ENCODE measurements around the gene LCORL. TPM values are rescaled to one million over a fixed set of nuclear protein-coding genes. Genes with fewer than 3 reads are reported as not detected.
"Not testable (repeated sequence)": the region's sequence is repeated elsewhere in the genome, so short reads cannot be mapped to it uniquely, and the experiment has no call there.

The LCORL gene
- total RNA-seq, 1 donor from 2014 or later, result 9.5 TPM

GRCh38 chr4:18007625-18008024 lies 13.9 kb downstream of the LCORL start:
- Mint-ChIP-seq H3K4me1 (ENCODE audit: low read depth) (peaks cover 11% of the 10 kb centered on the region), H3K27ac (no peak overlapping the region), H3K27me3 (ENCODE audit: low read depth) (no peaks in the 10 kb centered on the region), H3K4me3 (ENCODE audit: low read depth) (no peak overlapping the region), H3K36me3 (ENCODE audit: low read depth) (peaks cover 12% of the 10 kb centered on the region), H3K9me3 (peaks cover 16% of the 10 kb centered on the region)
- no peak for DNase-seq (ENCODE audit: low spot score)
- intact Hi-C loops (cut with micrococcal nuclease), result no loop called here

DNA sequence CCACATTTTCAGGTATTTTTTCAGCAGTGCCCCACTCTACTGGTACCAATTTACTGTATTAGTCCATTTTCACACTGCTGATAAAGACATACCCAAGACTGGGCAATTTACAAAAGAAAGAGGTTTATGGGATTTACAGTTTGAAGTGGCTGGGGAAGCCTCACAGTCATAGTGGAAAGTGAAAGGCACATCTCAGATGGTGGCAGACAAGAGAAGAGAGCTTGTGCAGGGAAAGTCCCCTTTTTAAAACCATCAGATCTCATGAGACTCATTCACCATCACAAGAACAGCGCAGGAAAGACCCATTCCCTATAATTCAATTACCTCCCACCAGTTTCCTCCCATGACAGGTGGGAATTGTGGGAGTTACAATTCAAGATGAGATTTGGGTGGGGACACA lies 15.1 kb downstream of the LCORL start:
- DNase-seq (ENCODE audit: low spot score); intact Hi-C loops (cut with micrococcal nuclease); H3K27ac Mint-ChIP-seq; H3K4me3 Mint-ChIP-seq (ENCODE audit: low read depth); H3K27me3 Mint-ChIP-seq (ENCODE audit: low read depth): not testable (repeated sequence)
- Mint-ChIP-seq H3K9me3 (peaks cover 16% of the 10 kb centered on the region), H3K4me1 (ENCODE audit: low read depth) (peaks cover 11% of the 10 kb centered on the region), H3K36me3 (ENCODE audit: low read depth) (peaks cover 12% of the 10 kb centered on the region)

DNA sequence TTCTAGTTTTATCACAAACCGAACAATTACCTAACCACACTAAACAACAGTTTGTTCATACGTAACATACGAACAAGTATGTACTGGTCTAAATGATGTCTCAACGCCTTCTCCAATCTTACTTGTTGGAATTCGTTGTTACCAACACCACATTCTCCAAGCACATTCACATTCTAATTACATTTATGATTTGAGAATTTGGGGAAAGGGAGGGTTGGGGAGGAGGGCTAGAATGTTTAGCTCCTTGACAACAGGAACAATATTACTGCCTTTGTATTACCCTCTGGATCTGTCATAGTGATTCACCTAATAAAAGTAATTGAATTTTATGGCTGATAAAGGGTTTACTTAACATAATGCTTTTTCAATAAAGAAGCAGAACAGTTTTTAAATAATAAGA lies 24.4 kb downstream of the LCORL start:
- intact Hi-C loops (cut with micrococcal nuclease), result no loop called here
- no peak overlapping the region for H3K27ac Mint-ChIP-seq

DNA sequence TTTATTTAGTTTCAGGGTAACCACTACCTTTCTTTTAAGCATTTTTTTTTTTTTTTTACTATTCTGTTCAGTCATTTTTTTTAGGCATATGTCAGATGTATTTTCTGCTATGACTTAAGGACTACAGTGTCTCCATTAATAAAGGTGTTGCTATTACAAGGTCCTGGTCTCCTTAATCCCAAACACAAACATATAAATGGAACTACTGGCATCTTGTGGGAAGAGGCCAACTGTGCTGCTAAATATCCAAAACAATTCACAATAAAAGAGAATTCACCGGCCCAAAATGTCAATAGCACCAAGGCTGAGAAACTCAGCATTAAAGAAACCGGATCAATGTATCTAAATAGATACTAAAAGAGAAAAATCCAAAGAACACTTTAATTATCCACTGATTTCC lies 26.4 kb downstream of the LCORL start:
- no peak overlapping the region for H3K27ac Mint-ChIP-seq
- no peak overlapping the region for H3K4me3 Mint-ChIP-seq (ENCODE audit: low read depth)
- no peaks in the 10 kb centered on the region for H3K36me3 Mint-ChIP-seq (ENCODE audit: low read depth)
- intact Hi-C loops (cut with micrococcal nuclease), result no loop called here
- H3K27me3 Mint-ChIP-seq (ENCODE audit: low read depth), result peaks cover 3% of the 10 kb centered on the region
- H3K4me1 Mint-ChIP-seq (ENCODE audit: low read depth), result no peaks in the 10 kb centered on the region
- DNase-seq (ENCODE audit: low spot score), result no peak
- H3K9me3 Mint-ChIP-seq, result peaks cover 4% of the 10 kb centered on the region

More for the DNA sequence above, 24.4 kb downstream of the LCORL start:
- H3K27me3 Mint-ChIP-seq (ENCODE audit: low read depth), result peaks cover 3% of the 10 kb centered on the region
- no peaks in the 10 kb centered on the region for H3K36me3 Mint-ChIP-seq (ENCODE audit: low read depth)
- no peak for DNase-seq (ENCODE audit: low spot score)
- H3K9me3 Mint-ChIP-seq, result no peaks in the 10 kb centered on the region
- H3K4me1 Mint-ChIP-seq (ENCODE audit: low read depth), result no peaks in the 10 kb centered on the region
- H3K4me3 Mint-ChIP-seq (ENCODE audit: low read depth), result no peak overlapping the region

- intact Hi-C loops (cut with micrococcal nuclease), result no loop called here
- Mint-ChIP-seq H3K36me3 (ENCODE audit: low read depth) (peaks cover 7% of the 10 kb centered on the region), H3K27me3 (ENCODE audit: low read depth) (no peaks in the 10 kb centered on the region), H3K9me3 (peaks cover 60% of the 10 kb centered on the region), H3K4me1 (ENCODE audit: low read depth) (no peaks in the 10 kb centered on the region), H3K27ac (no peak overlapping the region), H3K4me3 (ENCODE audit: low read depth) (no peak overlapping the region)
- DNase-seq (ENCODE audit: low spot score), result no peak
These were observed 35.7 kb downstream of the LCORL start for GRCh38 chr4:17985832-17986231.

- Mint-ChIP-seq H3K36me3 (ENCODE audit: low read depth) (no peaks in the 10 kb centered on the region), H3K27me3 (ENCODE audit: low read depth) (no peaks in the 10 kb centered on the region), H3K4me3 (ENCODE audit: low read depth) (no peak overlapping the region), H3K4me1 (ENCODE audit: low read depth) (no peaks in the 10 kb centered on the region), H3K9me3 (peaks cover 38% of the 10 kb centered on the region), H3K27ac (no peak overlapping the region)
- intact Hi-C loops (cut with micrococcal nuclease), result no loop called here
- no peak for DNase-seq (ENCODE audit: low spot score)
These were observed 40.5 kb downstream of the LCORL start for GRCh38 chr4:17981063-17981462.

GRCh38 chr4:17968721-17969120 lies 52.8 kb downstream of the LCORL start:
- H3K9me3 Mint-ChIP-seq, result no peaks in the 10 kb centered on the region
- intact Hi-C loops (cut with micrococcal nuclease), result no loop called here

DNA sequence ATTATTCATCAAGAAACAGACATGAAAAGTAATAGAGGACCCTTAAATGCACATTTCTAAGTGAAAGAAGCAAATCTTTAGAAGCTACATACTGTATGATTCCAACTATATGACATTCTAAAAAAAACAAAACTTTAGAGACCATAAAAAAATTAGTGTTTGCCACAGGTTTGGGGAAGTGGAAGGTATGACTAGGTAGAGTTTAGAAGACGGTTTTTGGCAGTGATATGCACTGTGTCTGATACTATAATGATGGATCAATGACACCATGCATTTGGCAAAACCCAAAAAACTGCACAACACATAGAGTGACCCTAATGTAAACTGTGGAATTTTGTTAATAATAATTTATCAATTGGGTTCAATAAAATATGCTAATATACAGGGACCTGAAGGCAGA lies 54.5 kb downstream of the LCORL start:
- intact Hi-C loops (cut with micrococcal nuclease), result no loop called here
- no peaks in the 10 kb centered on the region for H3K27me3 Mint-ChIP-seq (ENCODE audit: low read depth)
- H3K4me3 Mint-ChIP-seq (ENCODE audit: low read depth), result no peak overlapping the region
- no peaks in the 10 kb centered on the region for H3K9me3 Mint-ChIP-seq
- no peak overlapping the region for H3K27ac Mint-ChIP-seq
- peaks cover 2% of the 10 kb centered on the region for H3K36me3 Mint-ChIP-seq (ENCODE audit: low read depth)
- no peaks in the 10 kb centered on the region for H3K4me1 Mint-ChIP-seq (ENCODE audit: low read depth)
- DNase-seq (ENCODE audit: low spot score), result no peak

More at GRCh38 chr4:17968721-17969120, 52.8 kb downstream of the LCORL start:
- no peak for DNase-seq (ENCODE audit: low spot score)
- Mint-ChIP-seq H3K4me1 (ENCODE audit: low read depth) (no peaks in the 10 kb centered on the region), H3K36me3 (ENCODE audit: low read depth) (no peaks in the 10 kb centered on the region), H3K4me3 (ENCODE audit: low read depth) (no peak overlapping the region), H3K27ac (no peak overlapping the region), H3K27me3 (ENCODE audit: low read depth) (no peaks in the 10 kb centered on the region)

DNA sequence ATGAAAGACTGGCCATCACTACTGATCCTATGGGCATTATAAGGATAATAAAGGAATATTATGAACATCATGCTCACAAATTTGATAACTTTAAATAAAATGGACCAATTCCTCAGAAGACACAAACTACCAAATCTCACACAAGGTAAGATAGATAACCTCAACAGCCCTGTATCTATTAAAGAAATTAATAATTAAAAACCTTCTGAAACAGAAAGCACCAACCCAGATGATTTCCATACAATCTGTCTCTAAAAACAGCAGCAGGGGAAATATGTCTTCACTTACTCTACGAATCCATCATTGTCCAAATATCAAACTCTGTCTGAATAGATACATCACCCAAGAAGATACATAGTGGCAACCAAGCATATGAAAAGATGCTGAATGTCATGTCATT lies 55.2 kb downstream of the LCORL start:
- Mint-ChIP-seq H3K27me3 (ENCODE audit: low read depth) (no peaks in the 10 kb centered on the region), H3K36me3 (ENCODE audit: low read depth) (peaks cover 2% of the 10 kb centered on the region), H3K4me3 (ENCODE audit: low read depth) (no peak overlapping the region), H3K4me1 (ENCODE audit: low read depth) (no peaks in the 10 kb centered on the region), H3K9me3 (no peaks in the 10 kb centered on the region), H3K27ac (no peak overlapping the region)
- intact Hi-C loops (cut with micrococcal nuclease), result no loop called here
- DNase-seq (ENCODE audit: low spot score), result no peak

GRCh38 chr4:17964576-17964975 lies 57.0 kb downstream of the LCORL start:
- no peaks in the 10 kb centered on the region for H3K9me3 Mint-ChIP-seq
- intact Hi-C loops (cut with micrococcal nuclease), result no loop called here
- peaks cover 2% of the 10 kb centered on the region for H3K36me3 Mint-ChIP-seq (ENCODE audit: low read depth)
- H3K4me1 Mint-ChIP-seq (ENCODE audit: low read depth), result no peaks in the 10 kb centered on the region
- H3K4me3 Mint-ChIP-seq (ENCODE audit: low read depth), result no peak overlapping the region
- H3K27ac Mint-ChIP-seq, result no peak overlapping the region
- H3K27me3 Mint-ChIP-seq (ENCODE audit: low read depth), result no peaks in the 10 kb centered on the region
- DNase-seq (ENCODE audit: low spot score), result no peak

DNA sequence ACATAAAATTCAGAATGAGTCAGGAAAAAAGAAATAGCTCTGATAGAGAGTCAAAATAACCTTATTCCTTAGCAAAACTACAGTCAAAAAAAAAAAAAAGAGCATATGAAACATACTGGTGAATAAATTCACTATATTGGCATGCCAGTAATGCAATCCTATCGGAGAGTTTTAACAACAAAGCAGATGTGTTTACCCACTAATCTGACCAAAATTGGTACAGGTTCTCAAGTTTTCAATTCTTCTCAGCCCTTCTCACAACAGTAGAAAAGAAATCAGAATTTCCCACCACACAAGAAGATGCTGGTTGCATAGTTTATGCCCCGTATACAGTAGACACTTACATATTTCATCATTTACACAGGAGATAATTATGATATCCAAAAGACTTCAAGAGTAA lies 59.4 kb downstream of the LCORL start:
- intact Hi-C loops (cut with micrococcal nuclease), result no loop called here
- H3K4me3 Mint-ChIP-seq (ENCODE audit: low read depth), result no peak overlapping the region
- DNase-seq (ENCODE audit: low spot score), result no peak

DNA sequence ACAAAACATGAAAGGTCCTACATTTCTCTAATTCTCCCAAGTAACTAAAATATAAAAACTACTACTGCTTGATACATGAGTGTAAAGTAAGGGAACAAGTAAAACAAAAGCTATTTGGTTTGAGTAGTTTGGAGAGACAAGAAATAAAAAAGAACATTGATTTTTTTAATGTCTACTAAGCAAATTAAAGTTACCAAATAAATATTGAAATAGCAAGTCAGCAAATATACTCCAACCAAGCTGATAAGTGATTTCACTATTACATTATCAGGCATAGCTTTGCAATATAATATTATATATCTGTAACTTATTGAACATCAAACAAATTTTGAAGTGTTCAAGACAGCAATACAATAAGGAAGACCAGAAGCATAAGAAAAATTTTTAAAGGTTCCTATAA lies 60.3 kb downstream of the LCORL start:
- H3K4me1 Mint-ChIP-seq (ENCODE audit: low read depth), result peaks cover 8% of the 10 kb centered on the region
- peaks cover 2% of the 10 kb centered on the region for H3K36me3 Mint-ChIP-seq (ENCODE audit: low read depth)
- H3K4me3 Mint-ChIP-seq (ENCODE audit: low read depth), result no peak overlapping the region
- DNase-seq (ENCODE audit: low spot score), result no peak
- H3K27me3 Mint-ChIP-seq (ENCODE audit: low read depth), result no peaks in the 10 kb centered on the region
- no peak overlapping the region for H3K27ac Mint-ChIP-seq
- H3K9me3 Mint-ChIP-seq, result no peaks in the 10 kb centered on the region
- intact Hi-C loops (cut with micrococcal nuclease), result no loop called here

More for the DNA sequence above, 59.4 kb downstream of the LCORL start:
- Mint-ChIP-seq H3K36me3 (ENCODE audit: low read depth) (peaks cover 2% of the 10 kb centered on the region), H3K27ac (no peak overlapping the region), H3K27me3 (ENCODE audit: low read depth) (no peaks in the 10 kb centered on the region), H3K4me1 (ENCODE audit: low read depth) (peaks cover 7% of the 10 kb centered on the region), H3K9me3 (no peaks in the 10 kb centered on the region)

- DNase-seq (ENCODE audit: low spot score), result no peak
These were observed 63.4 kb downstream of the LCORL start for GRCh38 chr4:17958181-17958580.

GRCh38 chr4:17957688-17958087 lies 63.9 kb downstream of the LCORL start:
- Mint-ChIP-seq H3K4me3 (ENCODE audit: low read depth) (no peak overlapping the region), H3K27ac (no peak overlapping the region), H3K9me3 (no peaks in the 10 kb centered on the region), H3K36me3 (ENCODE audit: low read depth) (peaks cover 20% of the 10 kb centered on the region), H3K27me3 (ENCODE audit: low read depth) (no peaks in the 10 kb centered on the region), H3K4me1 (ENCODE audit: low read depth) (peaks cover 24% of the 10 kb centered on the region)
- DNase-seq (ENCODE audit: low spot score), result no peak
- intact Hi-C loops (cut with micrococcal nuclease), result loop anchor here (1.0 to 10.0 kb wide), 2 partner anchors 63 to 143 kb away; partner anchors contain the start of genes DCAF16 and NCAPG

More at GRCh38 chr4:17958181-17958580, 63.4 kb downstream of the LCORL start:
- intact Hi-C loops (cut with micrococcal nuclease), result loop anchor here (10.0 kb wide), 1 partner anchor 143 kb away; the partner anchor contains the start of genes DCAF16 and NCAPG
- no peak overlapping the region for H3K4me3 Mint-ChIP-seq (ENCODE audit: low read depth)
- no peak overlapping the region for H3K27ac Mint-ChIP-seq
- no peaks in the 10 kb centered on the region for H3K9me3 Mint-ChIP-seq
- peaks cover 24% of the 10 kb centered on the region for H3K4me1 Mint-ChIP-seq (ENCODE audit: low read depth)
- no peaks in the 10 kb centered on the region for H3K27me3 Mint-ChIP-seq (ENCODE audit: low read depth)
- peaks cover 20% of the 10 kb centered on the region for H3K36me3 Mint-ChIP-seq (ENCODE audit: low read depth)
